B cell (primary cell): ENCODE measurements around the gene EIF4EBP2.

Source experiments
- EZH2 ChIP-seq: IDR thresholded peaks from 2 replicates; pipeline ENCODE4 v1.6.1; 2012; ENCODE audit warnings: borderline replicate concordance, low read depth, mild to moderate bottlenecking, moderate library complexity, low read length; ENCODE audit not compliant: insufficient read depth, poor library complexity, severe bottlenecking
- TF ChIP-seq, protein P1 (sequence below): fragments of 200-600 bp; IDR thresholded peaks from one replicate; pipeline ENCODE4 v1.8.0; 2022; ENCODE audit warnings: antibody characterized with exemption, mild to moderate bottlenecking

DNA sequence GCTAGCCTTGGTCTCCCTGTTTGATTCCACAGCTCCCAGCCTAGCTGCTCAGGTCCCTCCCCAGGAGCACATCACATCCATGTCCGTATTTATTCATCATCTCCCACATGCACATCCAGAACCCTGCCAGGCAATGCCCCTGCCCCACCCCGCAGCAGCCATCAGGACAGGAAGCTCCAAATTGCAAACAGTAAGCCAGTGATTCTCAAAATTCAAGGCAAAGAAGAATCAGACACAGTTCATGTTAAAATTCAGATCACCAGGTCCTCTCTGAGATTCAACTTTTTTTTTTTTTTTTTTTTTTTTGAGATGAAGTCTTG, 39.2 kb upstream of the EIF4EBP2 start:
- TF ChIP-seq EZH2: no peak
- TF ChIP-seq, protein P1, sequence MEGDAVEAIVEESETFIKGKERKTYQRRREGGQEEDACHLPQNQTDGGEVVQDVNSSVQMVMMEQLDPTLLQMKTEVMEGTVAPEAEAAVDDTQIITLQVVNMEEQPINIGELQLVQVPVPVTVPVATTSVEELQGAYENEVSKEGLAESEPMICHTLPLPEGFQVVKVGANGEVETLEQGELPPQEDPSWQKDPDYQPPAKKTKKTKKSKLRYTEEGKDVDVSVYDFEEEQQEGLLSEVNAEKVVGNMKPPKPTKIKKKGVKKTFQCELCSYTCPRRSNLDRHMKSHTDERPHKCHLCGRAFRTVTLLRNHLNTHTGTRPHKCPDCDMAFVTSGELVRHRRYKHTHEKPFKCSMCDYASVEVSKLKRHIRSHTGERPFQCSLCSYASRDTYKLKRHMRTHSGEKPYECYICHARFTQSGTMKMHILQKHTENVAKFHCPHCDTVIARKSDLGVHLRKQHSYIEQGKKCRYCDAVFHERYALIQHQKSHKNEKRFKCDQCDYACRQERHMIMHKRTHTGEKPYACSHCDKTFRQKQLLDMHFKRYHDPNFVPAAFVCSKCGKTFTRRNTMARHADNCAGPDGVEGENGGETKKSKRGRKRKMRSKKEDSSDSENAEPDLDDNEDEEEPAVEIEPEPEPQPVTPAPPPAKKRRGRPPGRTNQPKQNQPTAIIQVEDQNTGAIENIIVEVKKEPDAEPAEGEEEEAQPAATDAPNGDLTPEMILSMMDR: peak; percentile 28
